ENCODE measurements around the gene CCT7. TPM values are rescaled to one million over a fixed set of nuclear protein-coding genes. Genes with fewer than 3 reads are reported as not detected.
A peak's percentile ranks its signal among the peaks of the same experiment; 100 is the strongest.

The CCT7 gene
- total and polyA plus RNA-seq, 2 experiments from 2014 or later, result 190 to 197 TPM

DNA sequence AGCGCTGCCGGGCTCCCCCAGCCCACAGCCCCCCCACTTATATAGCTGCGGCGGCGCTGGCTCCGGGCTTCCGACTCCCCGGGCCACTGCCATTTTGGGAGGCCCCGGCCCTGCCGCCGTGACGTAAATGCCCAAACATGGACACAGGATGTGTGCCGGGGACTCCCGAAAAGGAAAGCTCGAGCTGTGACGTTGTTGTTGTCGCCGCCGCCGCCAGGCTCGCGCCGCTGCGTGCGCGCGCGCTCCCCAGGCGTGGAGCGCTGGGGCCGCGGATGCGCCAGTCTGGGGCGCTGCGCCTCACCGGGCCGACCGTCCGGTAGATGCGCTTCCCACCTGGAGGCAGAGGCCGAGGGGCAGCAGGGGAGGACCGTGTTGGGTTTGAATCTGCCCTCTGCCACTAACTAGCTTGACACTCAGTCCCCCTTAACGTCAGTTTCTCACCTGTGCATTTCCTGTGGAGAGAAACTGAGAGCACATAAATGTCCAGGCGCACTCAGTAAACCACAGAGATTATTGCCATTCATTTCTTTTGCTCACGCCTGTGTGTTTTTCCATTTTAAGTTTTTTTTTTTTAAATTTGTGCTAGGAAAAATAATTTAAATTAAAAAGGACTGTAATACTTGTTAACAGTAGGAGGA lies 59.5 kb downstream of the CCT7 start, which contains the start of gene EGR4:
EGR4 (minus strand) TSS at position 15 of the 638 bp plus-strand sequence. CDS start 231 bp downstream, outside the sequence.
- H4K20me1 ChIP-seq (ENCODE audit: insufficient read depth, poor library complexity, severe bottlenecking), result no peaks in the 10 kb centered on the region
- no peaks in the 10 kb centered on the region for H3K36me3 ChIP-seq (replicated peaks; ENCODE audit: insufficient read depth, low read depth)
- TF ChIP-seq EZH2phosphoT487 (IDR thresholded peaks at IDR 0.05; ENCODE audit: low read depth, severe bottlenecking, unreplicated experiment) (no peak), EZH2 (IDR thresholded peaks at IDR 0.05; ENCODE audit: borderline replicate concordance) (peak; percentile 78), CTCF (IDR thresholded peaks at IDR 0.05; ENCODE audit: poor library complexity) (no peak)
- no peak within 1 kb of the TSS for H3K27ac ChIP-seq
- peaks cover 100% of the 10 kb centered on the region for H3K27me3 ChIP-seq
- peak within 1 kb of the TSS; percentile 1 for H2AFZ ChIP-seq
- peak within 1 kb of the TSS; percentile 3 for H3K4me3 ChIP-seq
- DNase-seq (ENCODE audit: low spot score), result peak; percentile 65
- no peaks in the 10 kb centered on the region for H3K9me3 ChIP-seq (ENCODE audit: low read depth)
- 2% methylated on average over 43 of the region's 45 CpGs for WGBS (ENCODE audit: low lambda C conversion rate, missing lambda C conversion rate)
- peak within 1 kb of the TSS; percentile 92 for H3K4me2 ChIP-seq
- no peaks in the 10 kb centered on the region for H3K9me2 ChIP-seq (replicated peaks; ENCODE audit: insufficient read depth)
- no peaks in the 10 kb centered on the region for H3K4me1 ChIP-seq (ENCODE audit: insufficient read depth)
- no peaks in the 10 kb centered on the region for H3K79me2 ChIP-seq

- no peaks in the 10 kb centered on the region for H3K36me3 ChIP-seq (replicated peaks; ENCODE audit: insufficient read depth, low read depth)
- H3K27ac ChIP-seq, result no peak overlapping the region
- DNase-seq (ENCODE audit: low spot score), result no peak
- H3K9me2 ChIP-seq (replicated peaks; ENCODE audit: insufficient read depth), result no peaks in the 10 kb centered on the region
- WGBS (ENCODE audit: low lambda C conversion rate, missing lambda C conversion rate), result 87% methylated on average over 2 of the region's 2 CpGs
- H2AFZ ChIP-seq, result no peak overlapping the region
- H3K4me3 ChIP-seq, result no peak overlapping the region
- TF ChIP-seq EZH2 (IDR thresholded peaks at IDR 0.05; ENCODE audit: borderline replicate concordance) (no peak), EZH2phosphoT487 (IDR thresholded peaks at IDR 0.05; ENCODE audit: low read depth, severe bottlenecking, unreplicated experiment) (no peak), CTCF (IDR thresholded peaks at IDR 0.05; ENCODE audit: poor library complexity) (no peak)
- no peaks in the 10 kb centered on the region for H3K9me3 ChIP-seq (ENCODE audit: low read depth)
- no peak overlapping the region for H3K4me2 ChIP-seq
- H3K79me2 ChIP-seq, result no peaks in the 10 kb centered on the region
- no peaks in the 10 kb centered on the region for H4K20me1 ChIP-seq (ENCODE audit: insufficient read depth, poor library complexity, severe bottlenecking)
- H3K27me3 ChIP-seq, result peaks cover 98% of the 10 kb centered on the region
- H3K4me1 ChIP-seq (ENCODE audit: insufficient read depth), result no peaks in the 10 kb centered on the region
These were observed 60.1 kb downstream of the CCT7 start for GRCh38 chr2:73294239-73294638.

DNA sequence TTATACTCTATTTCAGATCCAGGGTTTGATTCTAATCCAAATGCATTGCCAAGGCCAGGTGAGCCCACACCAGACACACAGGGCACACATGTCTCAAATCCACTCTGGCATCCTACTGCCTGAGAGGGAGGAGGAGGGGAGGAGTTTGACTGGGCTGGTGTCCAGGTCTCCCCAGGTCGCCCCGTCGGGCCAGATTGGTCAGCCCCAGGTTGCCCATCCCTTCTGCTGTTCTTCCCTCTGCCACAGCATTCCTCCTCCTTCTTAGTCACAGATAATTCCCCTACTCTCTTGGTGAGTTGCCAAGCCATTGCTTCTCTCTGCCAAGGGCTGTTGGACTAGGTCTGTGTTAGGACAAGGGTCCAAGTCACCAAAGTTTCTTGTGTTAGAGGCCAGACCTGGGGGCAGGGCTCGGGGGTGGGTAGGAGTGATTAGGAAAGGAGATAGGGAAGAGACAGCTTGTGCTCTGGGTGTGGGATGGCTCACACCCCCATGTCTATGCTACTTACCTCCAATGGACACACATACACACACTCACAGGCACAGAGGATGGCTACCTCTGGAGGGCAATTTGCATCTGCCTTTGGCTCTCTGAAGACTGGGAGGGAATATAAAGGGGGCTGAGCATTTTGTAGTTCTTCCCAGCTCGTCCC lies 61.8 kb downstream of the CCT7 start:
- DNase-seq (ENCODE audit: low spot score), result no peak
- Histone ChIP-seq H3K27ac (no peak overlapping the region), H3K9me3 (ENCODE audit: low read depth) (no peaks in the 10 kb centered on the region), H2AFZ (no peak overlapping the region), H3K4me1 (ENCODE audit: insufficient read depth) (no peaks in the 10 kb centered on the region), H3K9me2 (replicated peaks; ENCODE audit: insufficient read depth) (no peaks in the 10 kb centered on the region), H4K20me1 (ENCODE audit: insufficient read depth, poor library complexity, severe bottlenecking) (no peaks in the 10 kb centered on the region), H3K36me3 (replicated peaks; ENCODE audit: insufficient read depth, low read depth) (no peaks in the 10 kb centered on the region), H3K79me2 (no peaks in the 10 kb centered on the region), H3K27me3 (peaks cover 98% of the 10 kb centered on the region), H3K4me2 (no peak overlapping the region), H3K4me3 (no peak overlapping the region)
- TF ChIP-seq EZH2 (IDR thresholded peaks at IDR 0.05; ENCODE audit: borderline replicate concordance), result no peak
- TF ChIP-seq CTCF (IDR thresholded peaks at IDR 0.05; ENCODE audit: poor library complexity), result no peak
- no peak for TF ChIP-seq EZH2phosphoT487 (IDR thresholded peaks at IDR 0.05; ENCODE audit: low read depth, severe bottlenecking, unreplicated experiment)
- WGBS (ENCODE audit: low lambda C conversion rate, missing lambda C conversion rate), result 42% methylated on average over 5 of the region's 5 CpGs

All from hepatocyte (in vitro differentiated cells).